Spinal cord (tissue), 10 donors: ENCODE measurements around the gene C2CD2L. TPM values are rescaled to one million over a fixed set of nuclear protein-coding genes. Genes with fewer than 3 reads are reported as not detected.
A peak's percentile ranks its signal among the peaks of the same experiment; 100 is the strongest.

Experiments
- DNase-seq, 6 donors: peaks; one replicate each; pipeline versions ENCODE4 v3.0.0 to v3.0.0-alpha.2; 2013 to 2015; ENCODE audit warnings: low spot score in 6 of 6, low read depth in 4 of 6
- H3K27ac ChIP-seq: one replicate; pipeline ENCODE4 v1.5.1; 2013; ENCODE audit warnings: low read depth, low read length, control low read depth
- H3K27me3 ChIP-seq: one replicate; pipeline ENCODE4 v1.6.1; 2013; ENCODE audit warnings: low read length; ENCODE audit not compliant: control insufficient read depth, insufficient read depth
- H3K36me3 ChIP-seq: one replicate; pipeline ENCODE4 v1.6.1; 2013; ENCODE audit warnings: low read length; ENCODE audit not compliant: control insufficient read depth, insufficient read depth
- H3K4me1 ChIP-seq: one replicate; pipeline ENCODE4 v1.6.1; 2013; ENCODE audit warnings: low read length; ENCODE audit not compliant: control insufficient read depth, insufficient read depth
- H3K4me3 ChIP-seq: one replicate; pipeline ENCODE4 v1.5.1; 2013; ENCODE audit warnings: low read depth, low read length, control low read depth
- H3K9me3 ChIP-seq: one replicate; pipeline ENCODE4 v1.6.1; 2013; ENCODE audit warnings: low read length; ENCODE audit not compliant: control insufficient read depth, insufficient read depth
- WGBS: methylation state at CpG from one replicate; pipeline ENCODE4 v1.1.5; 2013; ENCODE audit warnings: missing lambda C conversion rate; ENCODE audit not compliant: insufficient coverage; 5-methylcytosine and 5-hydroxymethylcytosine counted together
- polyA plus RNA-seq, 2 donors: library from polyadenylated mRNA; unstranded; fragments of 120-200 nt; gene quantifications; one replicate each; pipeline ENCODE4 v1.2.1, GENCODE V29; 2013; ENCODE audit not compliant: insufficient read length in 2 of 2
- total RNA-seq, 2 donors: library from RNA; depleted of rRNA in 1 of 2; stranded (reverse); fragments of 120-200 nt in 1 of 2; fragments of >200 nt in 1 of 2; gene quantifications; one replicate each; pipeline versions ENCODE4 v1.2.3 to v1.2.4, GENCODE V29; 2013 to 2014
- donor health status: healthy.

Gene C2CD2L
- total and polyA plus RNA-seq, 4 donors = 9.7 to 35.3 (median 23.1) TPM

- no peak for DNase-seq
- 84% methylated on average over 9 of the region's 9 CpGs for WGBS
- Histone ChIP-seq H3K27me3 (no peaks in the 10 kb centered on the region), H3K9me3 (no peaks in the 10 kb centered on the region), H3K4me1 (peaks cover 9% of the 10 kb centered on the region), H3K27ac (no peak overlapping the region), H3K4me3 (no peak overlapping the region), H3K36me3 (peaks cover 61% of the 10 kb centered on the region)
Measured at GRCh38 chr11:119113716-119114115, 6.6 kb downstream of the C2CD2L start.

GRCh38 chr11:119114351-119114750 is 7.2 kb downstream of the C2CD2L start:
- H3K36me3 ChIP-seq = peaks cover 61% of the 10 kb centered on the region
- H3K27me3 ChIP-seq = no peaks in the 10 kb centered on the region
- no peak for DNase-seq
- H3K27ac ChIP-seq = no peak overlapping the region
- H3K4me3 ChIP-seq = no peak overlapping the region
- no peaks in the 10 kb centered on the region for H3K9me3 ChIP-seq
- peaks cover 3% of the 10 kb centered on the region for H3K4me1 ChIP-seq
- 100% methylated on average over 2 of the region's 5 CpGs for WGBS

GRCh38 chr11:119115484-119116234 is 8.5 kb downstream of the C2CD2L start:
- no peak for DNase-seq
- Histone ChIP-seq H3K9me3 (no peaks in the 10 kb centered on the region), H3K27me3 (no peaks in the 10 kb centered on the region), H3K36me3 (peaks cover 54% of the 10 kb centered on the region), H3K27ac (no peak overlapping the region), H3K4me3 (no peak overlapping the region), H3K4me1 (peaks cover 4% of the 10 kb centered on the region)
- WGBS = 59% methylated on average over 20 of the region's 24 CpGs

- Histone ChIP-seq H3K9me3 (no peaks in the 10 kb centered on the region), H3K4me3 (no peak overlapping the region), H3K36me3 (peaks cover 48% of the 10 kb centered on the region), H3K4me1 (peaks cover 8% of the 10 kb centered on the region), H3K27ac (no peak overlapping the region), H3K27me3 (no peaks in the 10 kb centered on the region)
- 78% methylated on average over 9 of the region's 10 CpGs for WGBS
- no peak for DNase-seq
Measured at GRCh38 chr11:119116235-119116594, 9.1 kb downstream of the C2CD2L start.

- DNase-seq = no peak
- WGBS = 46% methylated on average over 1 of the region's 5 CpGs
- Histone ChIP-seq H3K4me1 (peaks cover 8% of the 10 kb centered on the region), H3K9me3 (no peaks in the 10 kb centered on the region), H3K27me3 (no peaks in the 10 kb centered on the region), H3K36me3 (peaks cover 47% of the 10 kb centered on the region), H3K4me3 (no peak overlapping the region), H3K27ac (no peak overlapping the region)
Measured at GRCh38 chr11:119116601-119117000, 9.5 kb downstream of the C2CD2L start.

GRCh38 chr11:119117004-119117706 is 10.0 kb downstream of the C2CD2L start:
- H3K27me3 ChIP-seq = no peaks in the 10 kb centered on the region
- H3K27ac ChIP-seq = no peak overlapping the region
- DNase-seq = no peak
- H3K4me1 ChIP-seq = peaks cover 8% of the 10 kb centered on the region
- WGBS = 85% methylated on average over 3 of the region's 3 CpGs
- no peak overlapping the region for H3K4me3 ChIP-seq
- H3K36me3 ChIP-seq = peaks cover 44% of the 10 kb centered on the region
- H3K9me3 ChIP-seq = no peaks in the 10 kb centered on the region

- no peak for DNase-seq
Measured at GRCh38 chr11:119118227-119118626, 11.1 kb downstream of the C2CD2L start.

GRCh38 chr11:119118946-119119345 is 11.8 kb downstream of the C2CD2L start:
- H3K36me3 ChIP-seq = peaks cover 32% of the 10 kb centered on the region
- H3K27ac ChIP-seq = no peak overlapping the region
- H3K9me3 ChIP-seq = no peaks in the 10 kb centered on the region
- no CpG with 5 or more reads among the region's 1 CpG for WGBS
- no peak overlapping the region for H3K4me3 ChIP-seq
- peaks cover 12% of the 10 kb centered on the region for H3K4me1 ChIP-seq
- no peaks in the 10 kb centered on the region for H3K27me3 ChIP-seq
- DNase-seq = peak in 1 of 6 donors; percentile 82

More at GRCh38 chr11:119118227-119118626, 11.1 kb downstream of the C2CD2L start:
- Histone ChIP-seq H3K27me3 (no peaks in the 10 kb centered on the region), H3K27ac (no peak overlapping the region), H3K9me3 (no peaks in the 10 kb centered on the region), H3K4me1 (peaks cover 12% of the 10 kb centered on the region), H3K4me3 (no peak overlapping the region), H3K36me3 (peaks cover 33% of the 10 kb centered on the region)
- 100% methylated on average over 1 of the region's 5 CpGs for WGBS

- Histone ChIP-seq H3K36me3 (peaks cover 30% of the 10 kb centered on the region), H3K27me3 (no peaks in the 10 kb centered on the region), H3K27ac (peak overlapping the region; percentile 91), H3K4me3 (peak overlapping the region; percentile 99), H3K9me3 (no peaks in the 10 kb centered on the region), H3K4me1 (peaks cover 12% of the 10 kb centered on the region)
- peak in 2 of 6 donors; percentile 15 to 67 for DNase-seq
- WGBS = 19% methylated on average over 5 of the region's 5 CpGs
Measured at GRCh38 chr11:119120639-119121007, 13.5 kb downstream of the C2CD2L start.
